GM23338 (cell line): ENCODE data around the gene TBX10. TPM values are rescaled to one million over a fixed set of nuclear protein-coding genes. Genes with fewer than 3 reads are reported as not detected.

Experiments
- ATAC-seq: fragments of 200-7000 bp; cut with Tn5 transposase; 3 replicates; pipeline ENCODE4 v1.9.1; 2020
- DNase-seq: peaks from one replicate; pipeline ENCODE4 v3.0.0-alpha.2; 2015; ENCODE audit warnings: low spot score
- H2AFZ ChIP-seq: fragments of 200-600 bp; sonication (generic); 2 replicates; pipeline ENCODE4 v1.8.0; 2016; ENCODE audit warnings: antibody characterized with exemption, mild to moderate bottlenecking, moderate library complexity
- H3F3A ChIP-seq: fragments of 200-600 bp; sonication (generic); replicated peaks from 2 replicates; pipeline ENCODE4 v1.8.0; 2017; ENCODE audit warnings: antibody characterized with exemption, mixed run types, low read depth
- H3K27ac ChIP-seq: fragments of 200-600 bp; sonication (generic); 2 replicates; pipeline ENCODE4 v1.6.1; 2016; ENCODE audit warnings: low read depth
- H3K27me3 ChIP-seq: fragments of 200-600 bp; sonication (generic); 2 replicates; pipeline ENCODE4 v1.8.0; 2016; ENCODE audit warnings: mild to moderate bottlenecking, mixed run types, moderate library complexity; ENCODE audit not compliant: insufficient read depth
- H3K36me3 ChIP-seq: fragments of 200-600 bp; sonication (generic); 2 replicates; pipeline ENCODE4 v1.8.0; 2016; ENCODE audit warnings: mild to moderate bottlenecking; ENCODE audit not compliant: insufficient read depth
- H3K4me1 ChIP-seq: fragments of 200-600 bp; sonication (generic); 2 replicates; pipeline ENCODE4 v1.8.0; 2016; ENCODE audit warnings: mild to moderate bottlenecking, moderate library complexity; ENCODE audit not compliant: insufficient read depth
- H3K4me2 ChIP-seq: fragments of 200-600 bp; sonication (generic); 2 replicates; pipeline ENCODE4 v1.7.1; 2017; ENCODE audit warnings: mixed run types
- H3K4me3 ChIP-seq: fragments of 200-600 bp; sonication (generic); 2 replicates; pipeline ENCODE4 v1.6.1; 2016; ENCODE audit warnings: mixed run types
- H3K79me2 ChIP-seq: fragments of 200-600 bp; sonication (generic); replicated peaks from 2 replicates; pipeline ENCODE4 v1.8.0; 2017; ENCODE audit warnings: mild to moderate bottlenecking; ENCODE audit not compliant: insufficient read depth
- H3K9me2 ChIP-seq: fragments of 200-600 bp; sonication (generic); 2 replicates; pipeline ENCODE4 v1.8.0; 2017; ENCODE audit not compliant: insufficient read depth
- H4K20me1 ChIP-seq: fragments of 200-600 bp; sonication (generic); replicated peaks from 2 replicates; pipeline ENCODE4 v1.8.0; 2017; ENCODE audit warnings: mild to moderate bottlenecking; ENCODE audit not compliant: insufficient read depth
- H3K27ac Mint-ChIP-seq: 2 replicates; pipeline ENCODE4 v1.8.0; 2020; ENCODE audit warnings: inconsistent platforms, mild to moderate bottlenecking, moderate library complexity, mixed read lengths
- H3K27me3 Mint-ChIP-seq: 3 replicates; pipeline ENCODE4 v1.8.0; 2022; ENCODE audit warnings: low read depth, mild to moderate bottlenecking, moderate library complexity, mixed read lengths, inconsistent platforms; ENCODE audit not compliant: insufficient read depth, poor library complexity
- H3K36me3 Mint-ChIP-seq: 3 replicates; pipeline ENCODE4 v1.8.0; 2021; ENCODE audit warnings: low read depth, mild to moderate bottlenecking, inconsistent platforms, moderate library complexity, mixed read lengths
- H3K4me1 Mint-ChIP-seq: 3 replicates; pipeline ENCODE4 v1.8.0; 2020; ENCODE audit warnings: mild to moderate bottlenecking, inconsistent platforms, mixed read lengths
- H3K4me3 Mint-ChIP-seq: 3 replicates; pipeline ENCODE4 v1.8.0; 2021; ENCODE audit warnings: moderate library complexity, mild to moderate bottlenecking, inconsistent platforms, mixed read lengths
- H3K9me3 Mint-ChIP-seq: 3 replicates; pipeline ENCODE4 v1.8.0; 2020; ENCODE audit warnings: moderate library complexity, mild to moderate bottlenecking, inconsistent platforms, mixed read lengths
- CTCF ChIP-seq, 2 experiments: fragments of 200-600 bp in 1 of 2; sonication (generic) in 1 of 2; conservative IDR thresholded peaks; 2 replicates each; pipeline versions ENCODE4 v1.5.1 to v1.6.1; 2016 to 2017; ENCODE audit warnings: antibody characterized with exemption in 2 of 2, low read depth in 2 of 2, mild to moderate bottlenecking in 2 of 2, moderate library complexity in 1 of 2
- EZH2 ChIP-seq: fragments of 200-600 bp; sonication (generic); IDR thresholded peaks from one replicate; pipeline ENCODE4 v1.8.0; 2017; ENCODE audit warnings: antibody characterized with exemption, mild to moderate bottlenecking, low read depth; ENCODE audit not compliant: unreplicated experiment
- EZH2phosphoT487 ChIP-seq: fragments of 200-600 bp; sonication (generic); IDR thresholded peaks from one replicate; pipeline ENCODE4 v1.8.1; 2018; ENCODE audit warnings: antibody characterized with exemption; ENCODE audit not compliant: unreplicated experiment
- JUNB ChIP-seq: IDR thresholded peaks from one replicate; pipeline ENCODE4 v1.6.1; 2016; ENCODE audit warnings: antibody characterized with exemption; ENCODE audit not compliant: unreplicated experiment
- NANOG ChIP-seq: IDR thresholded peaks from 2 replicates; pipeline ENCODE4 v1.6.1; 2016; ENCODE audit warnings: antibody characterized with exemption, borderline replicate concordance
- POLR2AphosphoS5 ChIP-seq: IDR thresholded peaks from 2 replicates; pipeline ENCODE4 v1.6.1; 2016; ENCODE audit warnings: antibody characterized with exemption, low read depth
- STAT1 ChIP-seq: IDR thresholded peaks from one replicate; pipeline ENCODE4 v1.6.1; 2016; ENCODE audit warnings: antibody characterized with exemption; ENCODE audit not compliant: unreplicated experiment
- ZNF114 ChIP-seq: fragments of 250-450 bp; sonication (Bioruptor Pico); IDR thresholded peaks from 2 replicates; pipeline ENCODE4 v1.5.0; 2020; ENCODE audit warnings: mild to moderate bottlenecking, moderate library complexity
- ZNF331 ChIP-seq: fragments of 250-450 bp; sonication (Bioruptor Pico); IDR thresholded peaks from 2 replicates; pipeline ENCODE4 v1.5.0; 2020; ENCODE audit warnings: low read depth, mild to moderate bottlenecking, moderate library complexity
- ZNF462 ChIP-seq: fragments of 250-450 bp; sonication (Bioruptor Pico); IDR thresholded peaks from 2 replicates; pipeline ENCODE4 v1.5.0; 2020; ENCODE audit warnings: mild to moderate bottlenecking, moderate library complexity
- polyA plus RNA-seq: library from polyadenylated mRNA; unstranded; fragments of >200 nt; fragmentation: Nextera tagmentation; extraction: Ambion mirVana; gene quantifications from 2 replicates; pipeline ENCODE4 v1.2.1, GENCODE V29; 2016
- total RNA-seq: library from RNA; depleted of rRNA; stranded (reverse); fragments of >200 nt; shearing (Covaris generic); gene quantifications from 2 replicates; pipeline ENCODE4 v1.2.3, GENCODE V29; 2014
- TF ChIP-seq, protein P1 (sequence below): IDR thresholded peaks from 2 replicates; pipeline ENCODE4 v1.6.1; 2016; ENCODE audit warnings: antibody characterized with exemption

Gene TBX10
- total and polyA plus RNA-seq, 2 experiments from 2014 or later: 0.10 TPM; not detected in 1

DNA sequence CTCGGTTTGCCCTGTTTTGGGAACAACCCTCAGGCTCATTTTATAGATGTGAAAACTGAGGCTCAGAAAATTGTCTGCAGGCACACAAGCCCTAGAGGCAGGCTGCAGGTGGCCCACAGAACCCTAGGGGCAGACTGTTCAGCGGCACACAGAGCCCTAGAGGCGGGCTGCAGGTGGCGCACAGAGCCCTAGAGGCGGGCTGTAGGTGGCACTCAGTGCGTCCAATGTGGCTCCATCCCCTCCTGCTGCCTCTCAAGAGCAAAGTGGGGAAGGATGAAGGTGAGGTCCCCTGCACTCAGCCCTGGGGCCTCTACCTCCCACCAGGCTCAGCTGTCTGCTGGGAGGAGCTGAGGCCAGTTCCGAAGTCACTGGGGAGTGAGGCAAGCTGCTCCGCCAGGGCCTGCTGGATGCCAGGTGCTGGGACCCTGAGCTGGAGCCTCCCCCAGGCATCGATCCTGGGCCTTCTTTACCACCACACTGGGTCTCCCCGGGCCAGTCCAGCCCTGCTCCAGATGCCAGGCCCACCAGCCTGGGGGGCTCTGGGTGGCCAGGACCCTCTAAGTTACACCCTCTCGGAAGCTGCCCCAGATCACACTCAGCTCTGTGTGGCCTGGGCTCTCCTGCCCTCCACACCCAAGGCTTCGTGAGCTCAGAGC is 8.7 kb upstream of the TBX10 start:
- H3K27me3 ChIP-seq: no peaks in the 10 kb centered on the region
- Mint-ChIP-seq H3K27me3 (peaks cover 9% of the 10 kb centered on the region), H3K4me3 (no peak overlapping the region), H3K9me3 (no peaks in the 10 kb centered on the region; the same call in 1 of the 3 replicates), H3K36me3 (no peaks in the 10 kb centered on the region), H3K4me1 (peaks cover 9% of the 10 kb centered on the region; the same call in 2 of the 3 replicates), H3K27ac (no peak overlapping the region)
- no peak overlapping the region for H3K27ac ChIP-seq
- H2AFZ ChIP-seq: no peak overlapping the region
- DNase-seq: peak; percentile 85
- H3K9me2 ChIP-seq: no peaks in the 10 kb centered on the region
- no peaks in the 10 kb centered on the region for H3K79me2 ChIP-seq
- no peaks in the 10 kb centered on the region for H3K36me3 ChIP-seq
- no peak overlapping the region for H3K4me3 ChIP-seq
- ATAC-seq: peak; percentile 94
- H3F3A ChIP-seq: 0 out of 2 replicates have a peak, but pooled peaks cover 4% of the 10 kb centered on the region
- H3K4me2 ChIP-seq: no peak overlapping the region
- no peak for TF ChIP-seq JUNB
- TF ChIP-seq, protein P1, sequence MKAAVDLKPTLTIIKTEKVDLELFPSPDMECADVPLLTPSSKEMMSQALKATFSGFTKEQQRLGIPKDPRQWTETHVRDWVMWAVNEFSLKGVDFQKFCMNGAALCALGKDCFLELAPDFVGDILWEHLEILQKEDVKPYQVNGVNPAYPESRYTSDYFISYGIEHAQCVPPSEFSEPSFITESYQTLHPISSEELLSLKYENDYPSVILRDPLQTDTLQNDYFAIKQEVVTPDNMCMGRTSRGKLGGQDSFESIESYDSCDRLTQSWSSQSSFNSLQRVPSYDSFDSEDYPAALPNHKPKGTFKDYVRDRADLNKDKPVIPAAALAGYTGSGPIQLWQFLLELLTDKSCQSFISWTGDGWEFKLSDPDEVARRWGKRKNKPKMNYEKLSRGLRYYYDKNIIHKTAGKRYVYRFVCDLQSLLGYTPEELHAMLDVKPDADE: no peak
- TF ChIP-seq ZNF114: no peak
- TF ChIP-seq ZNF331 (CRISPR knock-in tag): no peak
- peak; percentile 61 to 78 for TF ChIP-seq CTCF (conservative IDR thresholded peaks at IDR 0.05; ENCODE audit: low read depth in 2 of 2)
- no peak for TF ChIP-seq STAT1
- H3K4me1 ChIP-seq: no peaks in the 10 kb centered on the region
- H4K20me1 ChIP-seq: no peaks in the 10 kb centered on the region

DNA sequence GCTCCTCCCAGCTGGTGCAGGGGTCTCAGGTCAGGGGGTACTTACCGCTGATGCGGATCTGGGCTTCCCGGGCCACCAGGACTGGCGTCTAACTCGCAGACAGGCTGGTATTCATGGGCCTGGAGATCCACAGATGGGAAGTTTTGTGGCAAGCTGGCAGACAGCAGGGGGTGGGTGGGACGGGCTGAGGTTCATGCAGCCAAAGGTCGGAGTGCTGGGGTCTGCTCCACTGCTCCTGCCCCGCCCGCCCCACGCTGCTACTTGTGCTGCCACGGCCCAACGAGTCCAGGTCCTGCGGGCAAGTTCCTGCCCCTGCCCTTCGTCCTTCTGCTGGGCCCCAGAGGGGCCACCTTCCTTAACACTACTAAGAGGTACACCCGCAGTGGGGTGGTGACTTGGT is 7.9 kb upstream of the TBX10 start:
- H3K4me3 ChIP-seq: no peak overlapping the region
- H3K4me3 Mint-ChIP-seq: no peak overlapping the region
- H3K27ac ChIP-seq: no peak overlapping the region

More for the DNA sequence above, 7.9 kb upstream of the TBX10 start:
- peaks cover 9% of the 10 kb centered on the region for H3K27me3 Mint-ChIP-seq
- Histone ChIP-seq H4K20me1 (no peaks in the 10 kb centered on the region), H3F3A (0 out of 2 replicates have a peak, but pooled peaks cover 4% of the 10 kb centered on the region), H2AFZ (no peak overlapping the region), H3K36me3 (no peaks in the 10 kb centered on the region), H3K27me3 (no peaks in the 10 kb centered on the region), H3K9me2 (no peaks in the 10 kb centered on the region), H3K4me1 (no peaks in the 10 kb centered on the region), H3K79me2 (no peaks in the 10 kb centered on the region), H3K4me2 (no peak overlapping the region)
- no peak for DNase-seq
- TF ChIP-seq EZH2: no peak
- TF ChIP-seq ZNF462 (CRISPR knock-in tag): no peak
- TF ChIP-seq EZH2phosphoT487: no peak
- TF ChIP-seq NANOG: no peak
- no peak for TF ChIP-seq POLR2AphosphoS5
- no peak for ATAC-seq
- H3K27ac Mint-ChIP-seq: no peak overlapping the region
- H3K4me1 Mint-ChIP-seq: peaks cover 9% of the 10 kb centered on the region; the same call in 2 of the 3 replicates
- H3K36me3 Mint-ChIP-seq: no peaks in the 10 kb centered on the region
- no peaks in the 10 kb centered on the region; the same call in 1 of the 3 replicates for H3K9me3 Mint-ChIP-seq
